Endothelial cell of umbilical vein (primary cell): ENCODE measurements around the gene DQX1. TPM values are rescaled to one million over a fixed set of nuclear protein-coding genes. Genes with fewer than 3 reads are reported as not detected.

Experiments
- BruUV-seq: library from RNA; stranded (reverse); fragments of 400-500 nt; replicated peaks from 2 replicates; lab custom pipeline; 2021; lab: Mats Ljungman, UMichigan
- CTCF ChIA-PET: fragments of 300-600, 350-600 bp; sonication (Branson Sonifier 250); formaldehyde crosslinking; loops from one replicate; lab custom pipeline; 2021; ENCODE audit warnings: antibody characterized with exemption, inconsistent platforms; lab: Charles Lee
- POLR2A ChIA-PET: fragments of 300-600, 350-600 bp; sonication (Branson Sonifier 250); formaldehyde crosslinking; loops from one replicate; lab custom pipeline; 2021; ENCODE audit warnings: antibody characterized with exemption, inconsistent platforms; lab: Charles Lee
- DNase-seq: peaks from one replicate; pipeline ENCODE4 v3.0.0-alpha.2; 2011; ENCODE audit warnings: low read depth, low spot score
- FAIRE-seq: peaks from 2 replicates; lab custom pipeline; 2011; peaks lifted over from hg19 to GRCh38; lab: Jason Lieb, UNC
- H2AFZ ChIP-seq: 2 replicates; pipeline ENCODE4 v1.6.0; 2012; ENCODE audit warnings: low read depth, low read length, control low read depth, inconsistent platforms
- H3K27ac ChIP-seq: 2 replicates; pipeline ENCODE4 v1.5.1; 2011; ENCODE audit warnings: low read depth, mild to moderate bottlenecking, control low read depth, low read length, moderate library complexity; ENCODE audit not compliant: insufficient read depth
- H3K27me3 ChIP-seq, 2 experiments: 2 replicates each; pipeline versions ENCODE4 v1.6.0 to v1.6.1; 2011; ENCODE audit warnings: low read length in 2 of 2, mixed read lengths in 1 of 2; ENCODE audit not compliant: control insufficient read depth in 2 of 2, insufficient read depth in 2 of 2
- H3K36me3 ChIP-seq, 2 experiments: 2 replicates in 1 of 2; 3 replicates in 1 of 2; pipeline ENCODE4 v1.5.1; 2011; ENCODE audit warnings: low read length in 2 of 2, mild to moderate bottlenecking in 1 of 2, moderate library complexity in 1 of 2; ENCODE audit not compliant: control insufficient read depth in 2 of 2, insufficient read depth in 2 of 2; ENCODE audit errors: extremely low read depth in 1 of 2
- H3K4me1 ChIP-seq: 3 replicates; pipeline ENCODE4 v1.5.1; 2011; ENCODE audit warnings: mild to moderate bottlenecking, low read length; ENCODE audit not compliant: control insufficient read depth, insufficient read depth; ENCODE audit errors: extremely low read depth
- H3K4me2 ChIP-seq: 2 replicates; pipeline ENCODE4 v1.6.1; 2011; ENCODE audit warnings: low read length, control low read depth, mixed read lengths; ENCODE audit not compliant: insufficient read depth
- H3K4me3 ChIP-seq, 3 experiments: fragments of 200-600 bp in 1 of 3; sonication (generic), shearing (Covaris generic) in 1 of 3; replicated peaks in 1 of 3; 2 replicates each; pipeline ENCODE4 v1.5.1; 2011 to 2016; ENCODE audit warnings: control low read depth in 3 of 3, low read length in 3 of 3, mild to moderate bottlenecking in 2 of 3, inconsistent platforms in 1 of 3, low read depth in 1 of 3, moderate library complexity in 1 of 3; ENCODE audit not compliant: insufficient read depth in 1 of 3
- H3K79me2 ChIP-seq: 2 replicates; pipeline ENCODE4 v1.6.0; 2012; ENCODE audit warnings: low read length, inconsistent platforms; ENCODE audit not compliant: control insufficient read depth, insufficient read depth
- H3K9ac ChIP-seq: replicated peaks from 2 replicates; pipeline ENCODE3; 2011; ENCODE audit warnings: low read length, control low read depth; ENCODE audit not compliant: insufficient read depth; ENCODE audit errors: extremely low read depth
- H3K9me1 ChIP-seq: replicated peaks from 3 replicates; pipeline ENCODE4 v1.6.0; 2011; ENCODE audit warnings: mild to moderate bottlenecking, low read length; ENCODE audit not compliant: control insufficient read depth, insufficient read depth; ENCODE audit errors: extremely low read depth
- H3K9me3 ChIP-seq: replicated peaks from 2 replicates; pipeline ENCODE4 v1.5.1; 2012; ENCODE audit warnings: low read length, inconsistent platforms; ENCODE audit not compliant: control insufficient read depth, insufficient read depth
- H4K20me1 ChIP-seq: replicated peaks from 2 replicates; pipeline ENCODE3; 2011; ENCODE audit warnings: mild to moderate bottlenecking, low read length; ENCODE audit not compliant: control insufficient read depth, insufficient read depth; ENCODE audit errors: extremely low read depth
- EZH2 ChIP-seq: IDR thresholded peaks from 2 replicates; pipeline ENCODE4 v1.6.1; 2012; ENCODE audit warnings: borderline replicate concordance, low read depth, mild to moderate bottlenecking, moderate library complexity, low read length, inconsistent platforms; ENCODE audit not compliant: severe bottlenecking
- FOS ChIP-seq: IDR thresholded peaks from 2 replicates; pipeline ENCODE4 v1.6.1; 2011; ENCODE audit warnings: mild to moderate bottlenecking, low read length, moderate library complexity, borderline replicate concordance; ENCODE audit not compliant: insufficient read depth
- GATA2 ChIP-seq: IDR thresholded peaks from 2 replicates; pipeline ENCODE4 v1.7.0; 2011; ENCODE audit warnings: low read depth, mild to moderate bottlenecking, moderate library complexity, mixed read lengths, low read length; ENCODE audit not compliant: insufficient read length, insufficient read depth
- JUN ChIP-seq: IDR thresholded peaks from 2 replicates; pipeline ENCODE4 v1.6.1; 2011; ENCODE audit warnings: borderline replicate concordance, low read depth; ENCODE audit not compliant: insufficient read length, insufficient read depth
- MYC ChIP-seq: IDR thresholded peaks from one replicate; pipeline ENCODE4 v1.6.1; 2011; ENCODE audit warnings: mild to moderate bottlenecking, low read depth, low read length
- POLR2A ChIP-seq: IDR thresholded peaks from 2 replicates; pipeline ENCODE4 v1.6.1; 2012; ENCODE audit warnings: low read depth, mild to moderate bottlenecking, control low read depth, low read length
- POLR2AphosphoS5 ChIP-seq: IDR thresholded peaks from 2 replicates; pipeline ENCODE4 v1.6.1; 2012; ENCODE audit warnings: low read depth, mild to moderate bottlenecking, control low read depth, low read length, moderate library complexity; ENCODE audit not compliant: insufficient read depth
- dilution Hi-C: fragments of 300-500 bp; cut with MboI; formaldehyde crosslinking; loops from one replicate; pipeline ENCODE4 v1.15.0; 2019; ENCODE audit warnings: low sequenced_read_pairs; ENCODE audit not compliant: extremely low pct_ligation_motif_present
- intact Hi-C: fragments of 100-400 bp; cut with micrococcal nuclease; formaldehyde crosslinking; loops from one replicate; pipeline ENCODE4 v1.10.0; 2022
- polyA plus RNA-seq, 4 experiments: library from polyadenylated mRNA; depleted of rRNA in 3 of 4; stranded (reverse) in 3 of 4; unstranded in 1 of 4; fragments of >200 nt; gene quantifications; 2 replicates each; pipeline versions ENCODE4 v1.2.1 to v1.2.3, GENCODE V29; 2011 to 2012; ENCODE audit warnings: missing spikeins in 1 of 4
- total RNA-seq: library from RNA; stranded (reverse); gene quantifications from 2 replicates; pipeline ENCODE4 v1.2.3, GENCODE V29; 2021
- TF ChIP-seq, protein P1 (sequence below), 2 donors: IDR thresholded peaks; 1 replicate in 1 of 2; 2 replicates in 1 of 2; pipeline ENCODE4 v1.5.1; 2011; ENCODE audit warnings: low read length in 2 of 2, mild to moderate bottlenecking in 2 of 2, moderate library complexity in 2 of 2, control low read depth in 1 of 2, inconsistent platforms in 1 of 2, low read depth in 1 of 2; ENCODE audit not compliant: insufficient read depth in 1 of 2; ENCODE audit errors: extremely low read depth in 1 of 2
- TF ChIP-seq, protein P2 (sequence below): IDR thresholded peaks from 2 replicates; pipeline ENCODE4 v1.6.1; 2011; ENCODE audit not compliant: insufficient read depth, insufficient read length

DQX1 gene
- total and polyA plus RNA-seq, 2 donors (not counting 3 experiments of a cell fraction or from before 2014, with no cell fraction given): 0.06 to 0.44 TPM

DNA sequence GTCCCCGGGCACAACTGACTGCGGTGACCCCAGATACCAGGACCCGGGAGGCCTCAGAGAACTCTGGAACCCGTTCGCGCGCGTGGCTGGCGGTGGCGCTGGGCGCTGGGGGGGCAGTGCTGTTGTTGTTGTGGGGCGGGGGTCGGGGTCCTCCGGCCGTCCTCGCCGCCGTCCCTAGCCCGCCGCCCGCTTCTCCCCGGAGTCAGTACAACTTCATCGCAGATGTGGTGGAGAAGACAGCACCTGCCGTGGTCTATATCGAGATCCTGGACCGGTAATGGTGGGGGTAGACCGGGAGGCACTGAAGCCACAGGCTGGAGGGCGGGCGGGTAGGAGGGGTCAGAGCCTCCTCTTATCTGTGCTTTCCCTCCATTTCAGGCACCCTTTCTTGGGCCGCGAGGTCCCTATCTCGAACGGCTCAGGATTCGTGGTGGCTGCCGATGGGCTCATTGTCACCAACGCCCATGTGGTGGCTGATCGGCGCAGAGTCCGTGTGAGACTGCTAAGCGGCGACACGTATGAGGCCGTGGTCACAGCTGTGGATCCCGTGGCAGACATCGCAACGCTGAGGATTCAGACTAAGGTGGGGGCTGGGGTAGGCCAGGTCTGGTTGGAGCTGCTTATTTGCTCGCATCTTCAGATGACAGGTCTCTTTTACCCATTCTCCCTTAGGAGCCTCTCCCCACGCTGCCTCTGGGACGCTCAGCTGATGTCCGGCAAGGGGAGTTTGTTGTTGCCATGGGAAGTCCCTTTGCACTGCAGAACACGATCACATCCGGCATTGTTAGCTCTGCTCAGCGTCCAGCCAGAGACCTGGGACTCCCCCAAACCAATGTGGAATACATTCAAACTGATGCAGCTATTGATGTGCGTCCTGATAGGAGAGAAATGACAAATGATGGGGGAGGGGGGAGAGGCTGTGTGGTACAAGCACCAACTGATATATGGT, 4.5 kb upstream of the DQX1 start:
- Histone ChIP-seq H3K36me3 (peaks cover 6 to 26% of the 10 kb centered on the region in 2 experiments), H3K27ac (peak overlapping the region; percentile 25), H2AFZ (peak overlapping the region; percentile 37), H3K4me1 (peaks cover 20% of the 10 kb centered on the region), H3K9ac (peak overlapping the region; percentile 78), H3K79me2 (peaks cover 19% of the 10 kb centered on the region), H4K20me1 (no peaks in the 10 kb centered on the region), H3K9me1 (no peaks in the 10 kb centered on the region), H3K27me3 (no peaks in the 10 kb centered on the region), H3K9me3 (no peaks in the 10 kb centered on the region), H3K4me3 (peak overlapping the region; percentile 77 to 90 (median 81)), H3K4me2 (peak overlapping the region; percentile 67)
- dilution Hi-C loops (no loop called here), intact Hi-C loops (loop anchor here (5.0 kb wide), 2 partner anchors 33 to 198 kb away; partner anchors contain the start of gene LBX2)
- POLR2A ChIA-PET: interaction anchor here (1.0 kb wide), 1 partner anchor 72 kb away, joined by 3 read pairs; the partner anchor contains the start of gene WBP1
- DNase-seq (peak; percentile 34), FAIRE-seq (peak; percentile 59)
- no TSS peak for BruUV-seq
- TF ChIP-seq FOS (no peak), POLR2AphosphoS5 (no peak), EZH2 (no peak), POLR2A (no peak), MYC (no peak), JUN (no peak), GATA2 (no peak)
- TF ChIP-seq, protein P1, sequence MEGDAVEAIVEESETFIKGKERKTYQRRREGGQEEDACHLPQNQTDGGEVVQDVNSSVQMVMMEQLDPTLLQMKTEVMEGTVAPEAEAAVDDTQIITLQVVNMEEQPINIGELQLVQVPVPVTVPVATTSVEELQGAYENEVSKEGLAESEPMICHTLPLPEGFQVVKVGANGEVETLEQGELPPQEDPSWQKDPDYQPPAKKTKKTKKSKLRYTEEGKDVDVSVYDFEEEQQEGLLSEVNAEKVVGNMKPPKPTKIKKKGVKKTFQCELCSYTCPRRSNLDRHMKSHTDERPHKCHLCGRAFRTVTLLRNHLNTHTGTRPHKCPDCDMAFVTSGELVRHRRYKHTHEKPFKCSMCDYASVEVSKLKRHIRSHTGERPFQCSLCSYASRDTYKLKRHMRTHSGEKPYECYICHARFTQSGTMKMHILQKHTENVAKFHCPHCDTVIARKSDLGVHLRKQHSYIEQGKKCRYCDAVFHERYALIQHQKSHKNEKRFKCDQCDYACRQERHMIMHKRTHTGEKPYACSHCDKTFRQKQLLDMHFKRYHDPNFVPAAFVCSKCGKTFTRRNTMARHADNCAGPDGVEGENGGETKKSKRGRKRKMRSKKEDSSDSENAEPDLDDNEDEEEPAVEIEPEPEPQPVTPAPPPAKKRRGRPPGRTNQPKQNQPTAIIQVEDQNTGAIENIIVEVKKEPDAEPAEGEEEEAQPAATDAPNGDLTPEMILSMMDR (IDR thresholded peaks at IDR 0.05; ENCODE audit: extremely low read depth in 1 of 2, insufficient read depth in 1 of 2, low read depth in 1 of 2, low read length in 2 of 2): no peak
- TF ChIP-seq, protein P2, sequence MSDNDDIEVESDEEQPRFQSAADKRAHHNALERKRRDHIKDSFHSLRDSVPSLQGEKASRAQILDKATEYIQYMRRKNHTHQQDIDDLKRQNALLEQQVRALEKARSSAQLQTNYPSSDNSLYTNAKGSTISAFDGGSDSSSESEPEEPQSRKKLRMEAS: no peak
- CTCF ChIA-PET: interaction anchor here (1.3 to 5.2 kb wide), 8 partner anchors 23 to 195 kb away, joined by 3 to 82 read pairs (median 6); partner anchors contain the start of genes CCDC142, LBX2, PCGF1 and TTC31
